VCaP (cell line): ENCODE measurements around the gene C11orf97.
"Not testable (repeated sequence)": the region's sequence is repeated elsewhere in the genome, so short reads cannot be mapped to it uniquely, and the experiment has no call there.

Experiments used
- H3K27ac ChIP-seq: fragments of 450-650 bp; 2 replicates; pipeline ENCODE4 v1.5.1; 2017
- TF ChIP-seq, protein P1 (sequence below): fragments of 450-650 bp; conservative IDR thresholded peaks from 2 replicates; pipeline ENCODE4 v1.5.1; 2017; ENCODE audit warnings: mild to moderate bottlenecking, moderate library complexity

C11orf97 gene

DNA sequence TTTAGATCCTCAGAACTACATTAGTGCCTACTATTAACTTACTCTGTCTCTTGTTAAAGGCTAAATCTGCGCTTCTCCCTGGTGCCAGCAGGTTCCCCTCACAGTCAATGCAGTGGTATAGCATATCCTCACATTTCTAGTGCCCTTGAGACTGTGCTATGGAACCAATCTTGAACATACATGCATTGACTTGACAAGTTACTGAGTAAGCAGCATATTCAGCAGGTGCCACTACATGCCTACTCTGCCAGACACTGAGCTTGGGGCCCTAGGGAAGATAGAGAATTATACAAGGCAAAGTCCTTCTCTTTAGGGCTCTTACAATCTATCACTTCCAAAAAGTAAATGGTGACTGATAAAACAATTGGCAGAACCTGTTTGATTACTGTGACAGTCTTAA, 34.6 kb downstream of the C11orf97 start:
- TF ChIP-seq, protein P1, sequence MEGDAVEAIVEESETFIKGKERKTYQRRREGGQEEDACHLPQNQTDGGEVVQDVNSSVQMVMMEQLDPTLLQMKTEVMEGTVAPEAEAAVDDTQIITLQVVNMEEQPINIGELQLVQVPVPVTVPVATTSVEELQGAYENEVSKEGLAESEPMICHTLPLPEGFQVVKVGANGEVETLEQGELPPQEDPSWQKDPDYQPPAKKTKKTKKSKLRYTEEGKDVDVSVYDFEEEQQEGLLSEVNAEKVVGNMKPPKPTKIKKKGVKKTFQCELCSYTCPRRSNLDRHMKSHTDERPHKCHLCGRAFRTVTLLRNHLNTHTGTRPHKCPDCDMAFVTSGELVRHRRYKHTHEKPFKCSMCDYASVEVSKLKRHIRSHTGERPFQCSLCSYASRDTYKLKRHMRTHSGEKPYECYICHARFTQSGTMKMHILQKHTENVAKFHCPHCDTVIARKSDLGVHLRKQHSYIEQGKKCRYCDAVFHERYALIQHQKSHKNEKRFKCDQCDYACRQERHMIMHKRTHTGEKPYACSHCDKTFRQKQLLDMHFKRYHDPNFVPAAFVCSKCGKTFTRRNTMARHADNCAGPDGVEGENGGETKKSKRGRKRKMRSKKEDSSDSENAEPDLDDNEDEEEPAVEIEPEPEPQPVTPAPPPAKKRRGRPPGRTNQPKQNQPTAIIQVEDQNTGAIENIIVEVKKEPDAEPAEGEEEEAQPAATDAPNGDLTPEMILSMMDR: no peak
- peak overlapping the region; percentile 32 for H3K27ac ChIP-seq

DNA sequence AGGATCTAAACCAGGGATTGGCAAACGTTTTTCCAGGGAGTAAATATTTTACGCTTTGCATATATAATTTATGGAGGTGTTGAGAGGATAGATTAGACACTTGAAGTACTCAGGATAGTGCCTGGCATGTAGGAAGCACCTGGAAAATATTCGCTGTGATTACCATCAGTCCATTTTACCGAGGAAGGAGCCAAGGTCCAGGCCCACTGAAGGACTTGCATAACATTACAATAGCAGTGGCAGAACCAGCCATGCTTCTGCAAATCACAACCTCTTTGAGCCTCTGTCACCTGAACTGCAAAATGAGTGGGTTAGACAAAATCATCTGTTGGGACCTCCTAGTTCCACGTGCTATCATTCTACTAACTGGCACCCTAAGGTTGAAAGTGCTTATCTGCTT, 36.9 kb downstream of the C11orf97 start:
- no peak overlapping the region for H3K27ac ChIP-seq

DNA sequence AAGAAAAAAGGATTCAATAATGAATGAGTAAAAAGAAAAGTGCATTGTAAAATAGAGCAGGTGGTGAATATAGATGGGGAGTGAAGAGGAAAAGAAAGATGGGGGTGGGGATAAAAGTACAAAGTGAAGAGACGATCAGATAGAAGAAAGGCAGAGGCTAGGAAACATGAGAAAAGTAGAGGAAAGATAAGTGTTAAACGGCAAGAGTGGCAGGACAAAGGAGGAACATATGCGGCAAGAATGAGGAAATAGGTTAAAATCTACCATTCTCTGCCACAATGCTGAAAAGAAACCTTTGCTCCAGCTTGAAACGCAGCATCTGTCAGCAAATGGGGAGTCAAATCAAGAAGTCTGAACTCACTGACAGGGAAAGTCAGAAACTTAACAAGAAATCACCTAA, 38.3 kb downstream of the C11orf97 start:
- no peak overlapping the region for H3K27ac ChIP-seq
- TF ChIP-seq, protein P1: no peak

More for the DNA sequence above, 36.9 kb downstream of the C11orf97 start:
- TF ChIP-seq, protein P1: no peak

DNA sequence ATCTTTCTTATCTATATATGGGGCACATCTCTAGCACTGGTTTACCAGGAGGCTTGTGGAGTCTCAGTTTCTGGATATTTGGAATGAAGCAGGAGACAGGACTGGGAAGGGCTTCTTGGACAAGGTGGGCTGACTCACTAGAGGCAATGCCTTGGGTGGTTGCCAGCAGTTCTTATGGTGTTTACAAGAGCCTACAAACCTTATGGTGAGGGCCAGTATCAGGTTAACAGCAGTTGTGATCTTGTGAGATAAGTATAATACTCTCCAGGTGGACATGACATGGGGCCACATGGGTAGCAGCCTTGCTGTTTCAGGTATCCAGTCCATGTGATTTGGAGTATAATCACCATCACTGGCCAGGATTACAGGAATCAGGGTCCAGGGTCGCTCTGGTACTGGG, 41.7 kb downstream of the C11orf97 start:
- no peak overlapping the region for H3K27ac ChIP-seq
- TF ChIP-seq, protein P1: no peak

DNA sequence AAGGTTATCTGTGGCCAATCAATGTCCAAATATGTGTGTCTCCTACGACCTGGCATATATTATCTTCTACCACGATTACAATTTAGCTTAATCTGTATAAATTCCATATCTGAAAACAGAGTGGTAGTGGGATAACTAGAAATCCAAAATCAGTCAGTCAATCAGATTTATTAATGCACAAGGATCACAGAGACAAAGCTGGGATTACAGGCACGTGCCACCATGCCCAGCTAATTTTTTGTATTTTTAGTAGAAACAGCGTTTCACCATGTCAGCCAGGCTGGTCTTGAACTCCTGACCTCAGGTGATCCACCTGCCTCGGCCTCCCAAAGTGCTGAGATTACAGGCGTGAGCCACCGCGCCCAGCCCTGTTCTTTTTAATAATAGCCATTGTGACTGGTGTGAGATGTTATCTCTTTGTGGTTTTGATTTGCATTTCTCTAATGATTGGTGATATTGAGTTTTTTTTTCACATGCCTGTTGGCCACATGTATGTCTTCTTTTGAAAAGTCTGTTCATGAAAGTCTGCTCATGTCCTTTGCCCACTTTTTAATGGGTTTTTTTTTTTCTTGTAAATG, 43.6 kb downstream of the C11orf97 start:
- not testable (repeated sequence) for H3K27ac ChIP-seq

DNA sequence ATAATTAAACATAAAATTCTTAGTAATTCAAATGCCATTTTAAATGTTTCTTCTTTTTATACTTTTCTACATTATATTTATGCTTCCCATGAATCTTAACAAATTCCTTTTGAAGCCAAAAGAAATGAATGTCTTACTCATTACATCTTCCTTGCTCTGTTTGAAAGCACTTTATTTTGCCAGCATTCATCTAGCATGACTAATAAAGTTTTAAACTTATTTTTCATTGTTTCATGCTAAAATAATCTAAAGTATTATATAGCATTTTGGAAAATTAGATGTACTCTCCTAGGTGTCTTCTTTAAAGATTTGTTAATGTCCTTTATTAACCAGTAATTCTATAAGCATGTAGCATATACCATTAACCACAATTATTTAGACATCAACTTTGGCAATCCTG, 45.2 kb downstream of the C11orf97 start:
- TF ChIP-seq, protein P1: no peak
- H3K27ac ChIP-seq: no peak overlapping the region

DNA sequence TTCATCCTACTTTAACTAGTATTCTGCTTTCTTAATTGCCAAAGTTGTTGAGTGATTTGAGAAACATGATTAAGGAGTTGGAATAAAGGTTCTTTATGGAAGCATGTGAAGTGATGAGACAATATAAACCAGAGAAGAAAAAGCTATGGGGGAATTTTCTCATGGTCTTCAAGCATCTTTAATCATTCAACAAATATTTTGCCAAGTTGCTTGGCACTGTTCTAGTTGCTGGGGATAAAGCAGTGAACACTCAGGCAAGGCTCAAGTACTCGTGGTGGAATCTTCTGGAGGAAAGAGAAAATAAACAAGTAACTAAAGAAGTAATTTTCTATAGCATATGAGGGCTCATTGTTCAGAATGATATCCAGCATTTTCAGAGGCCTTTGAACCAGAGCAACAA, 45.7 kb downstream of the C11orf97 start:
- TF ChIP-seq, protein P1: no peak
- H3K27ac ChIP-seq: no peak overlapping the region

DNA sequence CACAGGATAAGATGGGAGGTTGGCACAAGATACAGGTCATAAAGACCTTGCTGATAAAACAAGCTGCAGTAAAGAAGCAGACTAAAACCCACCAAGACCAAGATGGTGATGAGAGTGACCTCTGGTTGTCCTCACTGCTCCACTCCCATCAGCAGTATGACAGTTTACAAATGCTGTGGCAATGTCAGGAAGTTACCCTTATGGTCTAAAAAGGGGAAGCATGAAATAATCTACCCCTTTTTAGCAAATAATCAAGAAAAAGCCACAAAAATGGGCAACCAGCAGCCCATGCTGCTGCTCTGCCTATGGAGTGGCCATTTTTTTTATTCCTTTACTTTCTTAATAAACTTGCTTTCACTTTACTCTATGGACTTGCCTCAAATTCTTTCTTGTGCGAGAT, 46.2 kb downstream of the C11orf97 start:
- TF ChIP-seq, protein P1: no peak
- H3K27ac ChIP-seq: no peak overlapping the region
